ENCODE data around the gene TMEM201.

TMEM201 gene

GRCh38 chr1:9593492-9594465, 5.1 kb downstream of the TMEM201 start:
- no peak overlapping the region for H3K23ac ChIP-seq (ENCODE audit: low read length in 2 of 2)
- peak overlapping the region; percentile 72 for H4K91ac ChIP-seq (ENCODE audit: low read length)
- no peak overlapping the region for H3K9ac ChIP-seq (ENCODE audit: low read length)
- H3K4me3 ChIP-seq (ENCODE audit: insufficient read depth in 1 of 2, low read depth in 1 of 2, low read length in 2 of 2) = no peak overlapping the region
- H3K27me3 ChIP-seq (ENCODE audit: control insufficient read depth in 1 of 2, insufficient read depth in 1 of 2, low read length in 2 of 2) = no peaks in the 10 kb centered on the region
- H3K4me2 ChIP-seq (ENCODE audit: low read length, poor library complexity, severe bottlenecking) = no peak overlapping the region
- no peak overlapping the region for H3K14ac ChIP-seq (ENCODE audit: low read length in 2 of 2)
- H2BK120ac ChIP-seq (ENCODE audit: low read depth, low read length) = peak overlapping the region; percentile 57
- DNase-seq = peak; percentile 89
- H3K18ac ChIP-seq (ENCODE audit: low read depth in 1 of 2, low read length in 2 of 2) = peak overlapping the region; percentile 14 to 83
- H2AFZ ChIP-seq (ENCODE audit: low read depth, low read length) = no peak overlapping the region
- H2BK15ac ChIP-seq (ENCODE audit: low read depth, poor library complexity, severe bottlenecking) = no peak overlapping the region
- H2BK12ac ChIP-seq (ENCODE audit: low read length in 2 of 2) = peak overlapping the region; percentile 37 to 60
- peak overlapping the region; percentile 74 for H4K8ac ChIP-seq (ENCODE audit: low read length)
- peaks cover 44% of the 10 kb centered on the region for H3K79me1 ChIP-seq (replicated peaks; ENCODE audit: low read length, poor library complexity, severe bottlenecking)
- H3K4ac ChIP-seq (ENCODE audit: low read depth in 1 of 2, low read length in 2 of 2) = no peak overlapping the region
- no peak overlapping the region for H3K27ac ChIP-seq (ENCODE audit: low read length, poor library complexity, severe bottlenecking)
- WGBS = 73% methylated on average over 23 of the region's 25 CpGs
- H3K4me1 ChIP-seq (ENCODE audit: control insufficient read depth, insufficient read depth, low read depth, low read length) = peaks cover 27% of the 10 kb centered on the region
- H3K36me3 ChIP-seq (ENCODE audit: control insufficient read depth in 1 of 2, insufficient read depth in 2 of 2, low read depth in 1 of 2, low read length in 2 of 2) = peaks cover 22 to 34% of the 10 kb centered on the region in 2 experiments
- no peak overlapping the region for H2AK5ac ChIP-seq (ENCODE audit: low read length, severe bottlenecking)
- H3K9me3 ChIP-seq (ENCODE audit: control insufficient read depth, low read length) = no peaks in the 10 kb centered on the region
- no peak overlapping the region for H2BK5ac ChIP-seq (ENCODE audit: low read depth, low read length, poor library complexity, severe bottlenecking)

- Histone ChIP-seq H3K9me3 (ENCODE audit: control insufficient read depth, low read length) (no peaks in the 10 kb centered on the region), H2BK15ac (ENCODE audit: low read depth, poor library complexity, severe bottlenecking) (no peak overlapping the region), H2AK5ac (ENCODE audit: low read length, severe bottlenecking) (no peak overlapping the region), H3K27ac (ENCODE audit: low read length, poor library complexity, severe bottlenecking) (no peak overlapping the region), H4K8ac (ENCODE audit: low read length) (peak overlapping the region; percentile 4), H3K23ac (ENCODE audit: low read length in 2 of 2) (no peak overlapping the region), H3K27me3 (ENCODE audit: control insufficient read depth in 1 of 2, insufficient read depth in 1 of 2, low read length in 2 of 2) (no peaks in the 10 kb centered on the region), H3K4ac (ENCODE audit: low read depth in 1 of 2, low read length in 2 of 2) (no peak overlapping the region), H3K4me3 (ENCODE audit: insufficient read depth in 1 of 2, low read depth in 1 of 2, low read length in 2 of 2) (no peak overlapping the region), H3K36me3 (ENCODE audit: control insufficient read depth in 1 of 2, insufficient read depth in 2 of 2, low read depth in 1 of 2, low read length in 2 of 2) (peaks cover 22 to 36% of the 10 kb centered on the region in 2 experiments), H3K4me1 (ENCODE audit: control insufficient read depth, insufficient read depth, low read depth, low read length) (peaks cover 22% of the 10 kb centered on the region), H3K9ac (ENCODE audit: low read length) (no peak overlapping the region), H3K18ac (ENCODE audit: low read depth in 1 of 2, low read length in 2 of 2) (no peak overlapping the region), H2BK5ac (ENCODE audit: low read depth, low read length, poor library complexity, severe bottlenecking) (no peak overlapping the region), H3K4me2 (ENCODE audit: low read length, poor library complexity, severe bottlenecking) (no peak overlapping the region), H3K14ac (ENCODE audit: low read length in 2 of 2) (no peak overlapping the region), H4K91ac (ENCODE audit: low read length) (no peak overlapping the region), H2BK120ac (ENCODE audit: low read depth, low read length) (peak overlapping the region; percentile 23), H2AFZ (ENCODE audit: low read depth, low read length) (no peak overlapping the region), H3K79me1 (replicated peaks; ENCODE audit: low read length, poor library complexity, severe bottlenecking) (peaks cover 44% of the 10 kb centered on the region), H2BK12ac (ENCODE audit: low read length in 2 of 2) (peak overlapping the region in 1 of 2 experiments; percentile 7)
- DNase-seq = no peak
- WGBS = 93% methylated on average over 18 of the region's 20 CpGs
Observed at GRCh38 chr1:9594471-9595155, 5.9 kb downstream of the TMEM201 start.

- no peak overlapping the region for H4K8ac ChIP-seq (ENCODE audit: low read length)
- no peak overlapping the region for H2BK12ac ChIP-seq (ENCODE audit: low read length in 2 of 2)
- no peaks in the 10 kb centered on the region for H3K27me3 ChIP-seq (ENCODE audit: control insufficient read depth in 1 of 2, insufficient read depth in 1 of 2, low read length in 2 of 2)
- H3K27ac ChIP-seq (ENCODE audit: low read length, poor library complexity, severe bottlenecking) = no peak overlapping the region
- no peak overlapping the region for H2AK5ac ChIP-seq (ENCODE audit: low read length, severe bottlenecking)
- DNase-seq = no peak
- peak overlapping the region; percentile 60 for H2BK15ac ChIP-seq (ENCODE audit: low read depth, poor library complexity, severe bottlenecking)
- H3K36me3 ChIP-seq (ENCODE audit: control insufficient read depth in 1 of 2, insufficient read depth in 2 of 2, low read depth in 1 of 2, low read length in 2 of 2) = peaks cover 24 to 43% of the 10 kb centered on the region in 2 experiments
- no peak overlapping the region for H3K14ac ChIP-seq (ENCODE audit: low read length in 2 of 2)
- peaks cover 44% of the 10 kb centered on the region for H3K79me1 ChIP-seq (replicated peaks; ENCODE audit: low read length, poor library complexity, severe bottlenecking)
- peak overlapping the region; percentile 23 for H2BK120ac ChIP-seq (ENCODE audit: low read depth, low read length)
- no peak overlapping the region for H4K91ac ChIP-seq (ENCODE audit: low read length)
- no peak overlapping the region for H3K23ac ChIP-seq (ENCODE audit: low read length in 2 of 2)
- no peak overlapping the region for H3K9ac ChIP-seq (ENCODE audit: low read length)
- peaks cover 20% of the 10 kb centered on the region for H3K4me1 ChIP-seq (ENCODE audit: control insufficient read depth, insufficient read depth, low read depth, low read length)
- no peak overlapping the region for H3K18ac ChIP-seq (ENCODE audit: low read depth in 1 of 2, low read length in 2 of 2)
- no peak overlapping the region for H3K4ac ChIP-seq (ENCODE audit: low read depth in 1 of 2, low read length in 2 of 2)
- no peak overlapping the region for H2AFZ ChIP-seq (ENCODE audit: low read depth, low read length)
- no peak overlapping the region for H2BK5ac ChIP-seq (ENCODE audit: low read depth, low read length, poor library complexity, severe bottlenecking)
- no peaks in the 10 kb centered on the region for H3K9me3 ChIP-seq (ENCODE audit: control insufficient read depth, low read length)
- 89% methylated on average over 17 of the region's 17 CpGs for WGBS
- no peak overlapping the region for H3K4me2 ChIP-seq (ENCODE audit: low read length, poor library complexity, severe bottlenecking)
- no peak overlapping the region for H3K4me3 ChIP-seq (ENCODE audit: insufficient read depth in 1 of 2, low read depth in 1 of 2, low read length in 2 of 2)
Observed at GRCh38 chr1:9595156-9595967, 6.7 kb downstream of the TMEM201 start.
